Calu3 (cell line): ENCODE data around the gene LMAN1L. TPM values are rescaled to one million over a fixed set of nuclear protein-coding genes. Genes with fewer than 3 reads are reported as not detected.
A peak's percentile ranks its signal among the peaks of the same experiment; 100 is the strongest.

Source experiments
- BruUV-seq: library from RNA; stranded (reverse); fragments of 400-500 nt; replicated peaks from 2 replicates; lab custom pipeline; 2021; lab: Mats Ljungman, UMichigan
- CTCF ChIA-PET: fragments of 300-600 bp; sonication (Branson Sonifier 250); formaldehyde crosslinking; loops from one replicate; lab custom pipeline; 2022; ENCODE audit warnings: antibody characterized with exemption; lab: Charles Lee
- DNase-seq: peaks from one replicate; pipeline ENCODE4 v3.0.0; 2022
- H3K27ac Mint-ChIP-seq: one replicate; pipeline ENCODE4 v1.8.0; 2022; ENCODE audit warnings: mixed read lengths; ENCODE audit not compliant: unreplicated experiment
- H3K27me3 Mint-ChIP-seq: one replicate; pipeline ENCODE4 v1.8.0; 2022; ENCODE audit warnings: mixed read lengths; ENCODE audit not compliant: unreplicated experiment
- H3K36me3 Mint-ChIP-seq: one replicate; pipeline ENCODE4 v1.8.0; 2022; ENCODE audit warnings: mild to moderate bottlenecking, moderate library complexity, mixed read lengths; ENCODE audit not compliant: insufficient read depth, unreplicated experiment
- H3K4me1 Mint-ChIP-seq: one replicate; pipeline ENCODE4 v1.8.0; 2022; ENCODE audit warnings: mild to moderate bottlenecking, low read depth, mixed read lengths; ENCODE audit not compliant: unreplicated experiment
- H3K4me3 Mint-ChIP-seq: one replicate; pipeline ENCODE4 v1.8.0; 2022; ENCODE audit warnings: mild to moderate bottlenecking, low read depth, moderate library complexity, mixed read lengths; ENCODE audit not compliant: unreplicated experiment
- H3K9me3 Mint-ChIP-seq: one replicate; pipeline ENCODE4 v1.8.0; 2022; ENCODE audit warnings: low read depth, mixed read lengths; ENCODE audit not compliant: unreplicated experiment
- intact Hi-C: fragments of 100-400 bp; cut with micrococcal nuclease; formaldehyde crosslinking; loops from one replicate; pipeline ENCODE4 v1.10.0; 2022; ENCODE audit not compliant: unreplicated experiment
- total RNA-seq: library from RNA; stranded (reverse); gene quantifications from 2 replicates; pipeline ENCODE4 v1.2.3, GENCODE V29; 2022
- TF ChIP-seq, protein P1 (sequence below): fragments of 200-600 bp; IDR thresholded peaks from one replicate; pipeline ENCODE4 v1.8.0; 2022; ENCODE audit warnings: antibody characterized with exemption; ENCODE audit not compliant: unreplicated experiment

The LMAN1L gene
- total RNA-seq, 1 experiment from 2014 or later, result 0.35 TPM

DNA sequence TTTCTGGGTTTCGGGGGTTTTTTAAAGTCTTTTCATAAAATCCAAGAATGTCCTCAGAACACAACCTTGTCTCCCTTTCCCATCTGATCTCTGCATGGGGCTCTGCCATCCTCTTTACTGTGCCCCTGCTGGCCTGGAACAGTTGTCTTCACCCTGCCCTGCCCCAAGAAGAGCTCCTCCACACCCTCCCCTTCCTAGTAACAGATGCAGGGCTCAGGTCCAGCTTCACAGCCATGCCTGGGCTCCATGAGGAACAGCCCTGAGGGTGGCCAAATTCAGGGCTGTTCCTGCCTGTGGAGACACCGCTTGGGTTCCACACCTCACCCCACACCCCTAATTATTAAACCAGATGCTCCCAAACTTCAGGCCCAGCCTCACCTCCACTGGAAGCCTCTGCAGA is 43.2 kb downstream of the LMAN1L start:
- Mint-ChIP-seq H3K27me3 (no peaks in the 10 kb centered on the region), H3K9me3 (no peaks in the 10 kb centered on the region), H3K4me1 (peaks cover 30% of the 10 kb centered on the region), H3K4me3 (no peak overlapping the region), H3K36me3 (peaks cover 24% of the 10 kb centered on the region), H3K27ac (no peak overlapping the region)
- intact Hi-C loops, result no loop called here
- TF ChIP-seq, protein P1, sequence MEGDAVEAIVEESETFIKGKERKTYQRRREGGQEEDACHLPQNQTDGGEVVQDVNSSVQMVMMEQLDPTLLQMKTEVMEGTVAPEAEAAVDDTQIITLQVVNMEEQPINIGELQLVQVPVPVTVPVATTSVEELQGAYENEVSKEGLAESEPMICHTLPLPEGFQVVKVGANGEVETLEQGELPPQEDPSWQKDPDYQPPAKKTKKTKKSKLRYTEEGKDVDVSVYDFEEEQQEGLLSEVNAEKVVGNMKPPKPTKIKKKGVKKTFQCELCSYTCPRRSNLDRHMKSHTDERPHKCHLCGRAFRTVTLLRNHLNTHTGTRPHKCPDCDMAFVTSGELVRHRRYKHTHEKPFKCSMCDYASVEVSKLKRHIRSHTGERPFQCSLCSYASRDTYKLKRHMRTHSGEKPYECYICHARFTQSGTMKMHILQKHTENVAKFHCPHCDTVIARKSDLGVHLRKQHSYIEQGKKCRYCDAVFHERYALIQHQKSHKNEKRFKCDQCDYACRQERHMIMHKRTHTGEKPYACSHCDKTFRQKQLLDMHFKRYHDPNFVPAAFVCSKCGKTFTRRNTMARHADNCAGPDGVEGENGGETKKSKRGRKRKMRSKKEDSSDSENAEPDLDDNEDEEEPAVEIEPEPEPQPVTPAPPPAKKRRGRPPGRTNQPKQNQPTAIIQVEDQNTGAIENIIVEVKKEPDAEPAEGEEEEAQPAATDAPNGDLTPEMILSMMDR, result no peak
- CTCF ChIA-PET, result interaction anchor here (0.7 kb wide), 2 partner anchors 64 to 77 kb away, joined by 5 to 7 read pairs; no protein-coding TSS in a partner anchor
- DNase-seq, result no peak
- no TSS peak for BruUV-seq

DNA sequence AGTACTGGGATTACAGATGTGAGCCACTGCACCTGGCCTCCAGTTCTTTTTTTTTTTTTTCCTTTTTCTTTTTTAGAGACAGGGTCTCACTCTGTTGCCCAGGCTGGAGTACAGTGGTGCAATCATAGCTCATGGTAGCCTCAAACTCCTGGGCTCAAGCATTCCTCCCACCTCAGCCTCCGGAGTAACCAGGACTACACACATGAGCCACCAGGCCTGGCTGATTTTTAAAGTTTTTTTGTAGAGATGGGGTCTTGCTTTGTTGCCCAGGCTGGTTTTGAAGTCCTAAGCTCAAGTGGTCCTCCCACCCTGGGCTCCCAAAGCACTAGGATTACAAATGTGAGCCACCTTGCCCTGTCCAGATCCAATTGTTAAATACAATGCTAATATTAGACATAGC is 43.9 kb downstream of the LMAN1L start:
- intact Hi-C loops, result no loop called here
- no peaks in the 10 kb centered on the region for H3K9me3 Mint-ChIP-seq
- H3K36me3 Mint-ChIP-seq, result peaks cover 27% of the 10 kb centered on the region
- H3K4me3 Mint-ChIP-seq, result no peak overlapping the region
- no peak for DNase-seq
- peak overlapping the region; percentile 41 for H3K27ac Mint-ChIP-seq
- H3K27me3 Mint-ChIP-seq, result no peaks in the 10 kb centered on the region
- TF ChIP-seq, protein P1, result no peak
- H3K4me1 Mint-ChIP-seq, result peaks cover 30% of the 10 kb centered on the region
- no TSS peak for BruUV-seq
- CTCF ChIA-PET, result interaction anchor here (0.7 to 1.6 kb wide), 2 partner anchors 14 to 76 kb away, joined by 3 to 5 read pairs; partner anchors contain the start of gene ULK3

DNA sequence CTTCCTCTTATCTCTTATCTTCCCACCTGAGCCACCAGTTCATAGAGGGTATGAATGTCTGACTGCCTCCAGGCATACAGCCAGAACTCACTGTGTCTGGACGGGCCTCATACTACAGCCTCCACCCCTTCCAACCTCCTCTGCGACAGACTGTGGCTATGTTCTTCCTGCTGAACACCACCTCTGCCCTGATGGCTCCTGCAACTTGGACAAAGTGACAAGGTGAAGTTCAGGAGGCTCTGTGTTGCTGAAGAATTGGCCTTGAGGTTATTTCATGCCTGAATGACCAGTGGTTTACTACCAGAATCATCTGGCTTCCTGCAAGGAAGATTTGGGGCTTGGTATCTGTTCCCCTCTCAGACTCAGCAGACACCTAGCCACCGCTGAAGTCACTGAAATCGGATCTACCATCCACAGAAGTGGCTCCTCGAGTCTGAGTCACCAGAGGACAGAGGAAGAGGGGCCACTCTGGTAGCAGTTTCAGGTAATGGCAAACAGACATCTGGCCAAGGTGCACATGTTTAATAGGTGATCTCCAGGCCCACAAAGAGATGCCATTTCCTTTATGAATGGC is 44.5 kb downstream of the LMAN1L start:
- peaks cover 30% of the 10 kb centered on the region for H3K4me1 Mint-ChIP-seq
- no TSS peak for BruUV-seq
- TF ChIP-seq, protein P1, result no peak
- CTCF ChIA-PET, result interaction anchor here (1.6 to 1.7 kb wide), 2 partner anchors 11 to 15 kb away, joined by 3 to 6 read pairs; partner anchors contain the start of gene ULK3
- no peaks in the 10 kb centered on the region for H3K9me3 Mint-ChIP-seq
- no peak for DNase-seq
- H3K27me3 Mint-ChIP-seq, result no peaks in the 10 kb centered on the region
- H3K27ac Mint-ChIP-seq, result peak overlapping the region; percentile 41
- intact Hi-C loops, result no loop called here
- H3K36me3 Mint-ChIP-seq, result peaks cover 24% of the 10 kb centered on the region
- no peak overlapping the region for H3K4me3 Mint-ChIP-seq

DNA sequence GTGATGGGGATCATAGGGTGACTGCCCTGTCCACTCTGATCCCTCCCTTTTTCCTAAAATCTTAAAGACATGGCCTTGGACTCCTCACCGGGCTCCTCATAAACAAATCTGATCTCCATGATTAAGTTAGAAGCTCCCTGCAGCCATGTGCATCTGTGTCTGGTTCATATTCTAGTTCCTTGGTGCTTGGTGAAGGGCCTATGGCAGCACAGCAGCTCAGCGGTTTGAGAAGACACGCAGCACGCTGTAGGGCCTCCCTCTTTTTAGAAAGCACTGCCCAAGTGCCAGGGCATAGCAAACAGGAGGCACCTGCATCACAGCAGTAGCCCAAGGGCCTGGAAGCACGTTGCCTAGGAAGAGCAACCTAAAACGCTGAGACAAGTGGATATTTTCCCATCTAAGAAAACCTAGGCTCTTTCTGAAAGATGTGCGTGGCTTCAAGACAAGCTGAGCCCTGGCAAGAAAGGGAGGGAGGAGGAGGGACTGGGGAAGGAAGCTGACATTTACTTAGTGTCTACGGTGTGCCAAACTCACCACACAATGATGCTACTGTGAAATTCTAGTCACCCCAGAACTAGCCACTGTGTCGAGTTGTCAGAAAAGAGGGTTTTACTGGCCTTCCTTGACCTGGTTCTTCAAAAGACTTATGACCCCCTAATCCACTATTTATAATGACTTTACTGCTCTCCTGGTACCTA is 45.2 kb downstream of the LMAN1L start:
- no peak overlapping the region for H3K27ac Mint-ChIP-seq

More for the DNA sequence above, 45.2 kb downstream of the LMAN1L start:
- no peak for DNase-seq
- BruUV-seq, result no TSS peak
- no peak overlapping the region for H3K4me3 Mint-ChIP-seq
- CTCF ChIA-PET, result interaction anchor here (0.9 to 1.7 kb wide), 3 partner anchors 10 to 44 kb away, joined by 3 to 7 read pairs (median 6); partner anchors contain the start of gene ULK3
- TF ChIP-seq, protein P1, result no peak
- H3K9me3 Mint-ChIP-seq, result no peaks in the 10 kb centered on the region
- peaks cover 30% of the 10 kb centered on the region for H3K4me1 Mint-ChIP-seq
- H3K36me3 Mint-ChIP-seq, result peaks cover 24% of the 10 kb centered on the region
- intact Hi-C loops, result no loop called here
- no peaks in the 10 kb centered on the region for H3K27me3 Mint-ChIP-seq
